HepG2 (cell line): Measurements from ENCODE around the gene LCAT. TPM values are rescaled to one million over a fixed set of nuclear protein-coding genes. Genes with fewer than 3 reads are reported as not detected.

Experiments
- E2F5 ChIP-seq: sonication (generic); formaldehyde crosslinking; conservative IDR thresholded peaks from 2 replicates; pipeline ENCODE4 v1.4.0; 2020; ENCODE audit warnings: missing genetic modification reagents
- HDAC2 ChIP-seq: sonication (generic); formaldehyde crosslinking; IDR thresholded peaks from 2 replicates; pipeline ENCODE4 v1.4.0; 2020; ENCODE audit warnings: missing genetic modification reagents
- HHEX ChIP-seq: IDR thresholded peaks from 2 replicates; pipeline ENCODE4 v1.6.1; 2016; ENCODE audit warnings: control low read depth
- HMG20A ChIP-seq: IDR thresholded peaks from 2 replicates; pipeline ENCODE4 v1.6.1; 2016; ENCODE audit warnings: borderline replicate concordance
- HMGXB3 ChIP-seq: sonication (generic); formaldehyde crosslinking; IDR thresholded peaks from 2 replicates; pipeline ENCODE4 v1.4.0; 2020; ENCODE audit warnings: missing genetic modification reagents, borderline replicate concordance
- IKZF4 ChIP-seq: sonication (generic); formaldehyde crosslinking; IDR thresholded peaks from 2 replicates; pipeline ENCODE4 v1.5.1; 2020; ENCODE audit warnings: borderline replicate concordance, mild to moderate bottlenecking, low read depth, missing genetic modification reagents; ENCODE audit errors: not compliant biosample characterization
- KLF13 ChIP-seq: sonication (generic); formaldehyde crosslinking; IDR thresholded peaks from 2 replicates; pipeline ENCODE4 v1.4.0; 2020; ENCODE audit warnings: mild to moderate bottlenecking, missing genetic modification reagents
- KLF9 ChIP-seq: IDR thresholded peaks from 2 replicates; pipeline ENCODE4 v1.6.1; 2016; ENCODE audit warnings: low read depth
- MAFK ChIP-seq, 2 experiments: IDR thresholded peaks in 1 of 2; conservative IDR thresholded peaks in 1 of 2; 2 replicates each; pipeline ENCODE4 v1.6.1; 2011; ENCODE audit warnings: improper control_type of control experiment in 2 of 2, low read length in 2 of 2
- MYC ChIP-seq: sonication (generic); formaldehyde crosslinking; IDR thresholded peaks from 2 replicates; pipeline ENCODE4 v1.9.0; 2021; ENCODE audit warnings: missing genetic modification reagents, borderline replicate concordance
- PRMT3 ChIP-seq: sonication (generic); formaldehyde crosslinking; IDR thresholded peaks from 2 replicates; pipeline ENCODE4 v1.8.1; 2022; ENCODE audit warnings: low read depth, mild to moderate bottlenecking, moderate library complexity, missing genetic modification reagents, borderline replicate concordance
- SCMH1 ChIP-seq: sonication (generic); formaldehyde crosslinking; IDR thresholded peaks from 2 replicates; pipeline ENCODE4 v1.9.0; 2021; ENCODE audit warnings: missing genetic modification reagents, mild to moderate bottlenecking, borderline replicate concordance
- SMARCC2 ChIP-seq: fragments of 450-650 bp; IDR thresholded peaks from 2 replicates; pipeline ENCODE4 v1.6.1; 2017; ENCODE audit warnings: antibody characterized with exemption, mild to moderate bottlenecking
- SNAPC2 ChIP-seq: sonication (generic); formaldehyde crosslinking; IDR thresholded peaks from 2 replicates; pipeline ENCODE4 v1.8.1; 2022; ENCODE audit warnings: mild to moderate bottlenecking, missing genetic modification reagents
- SP4 ChIP-seq: sonication (generic); formaldehyde crosslinking; IDR thresholded peaks from 2 replicates; pipeline ENCODE4 v1.8.1; 2023; ENCODE audit warnings: mild to moderate bottlenecking, missing genetic modification reagents
- TBL1XR1 ChIP-seq: fragments of 150-350 bp; IDR thresholded peaks from 2 replicates; pipeline ENCODE4 v1.6.1; 2014; ENCODE audit warnings: borderline replicate concordance, low read length; ENCODE audit not compliant: partially characterized antibody
- XBP1 ChIP-seq: sonication (generic); formaldehyde crosslinking; IDR thresholded peaks from 2 replicates; pipeline ENCODE4 v1.5.0; 2020; ENCODE audit warnings: missing genetic modification reagents
- ZFP82 ChIP-seq: sonication (generic); formaldehyde crosslinking; IDR thresholded peaks from 2 replicates; pipeline ENCODE4 v1.5.1; 2020; ENCODE audit warnings: mild to moderate bottlenecking, missing genetic modification reagents, borderline replicate concordance
- ZMAT5 ChIP-seq: sonication (generic); formaldehyde crosslinking; IDR thresholded peaks from 2 replicates; pipeline ENCODE4 v1.5.0; 2020; ENCODE audit warnings: mild to moderate bottlenecking, low read depth, missing genetic modification reagents, borderline replicate concordance
- ZMYM2 ChIP-seq: sonication (generic); formaldehyde crosslinking; IDR thresholded peaks from 2 replicates; pipeline ENCODE4 v1.8.0; 2022; ENCODE audit warnings: mild to moderate bottlenecking, missing genetic modification reagents
- ZNF12 ChIP-seq: sonication (generic); formaldehyde crosslinking; IDR thresholded peaks from 2 replicates; pipeline ENCODE4 v1.5.0; 2020; ENCODE audit warnings: missing genetic modification reagents
- ZNF160 ChIP-seq: sonication (generic); formaldehyde crosslinking; IDR thresholded peaks from 2 replicates; pipeline ENCODE4 v1.8.0; 2022; ENCODE audit warnings: mild to moderate bottlenecking, inconsistent platforms, missing genetic modification reagents
- ZNF501 ChIP-seq: sonication (generic); formaldehyde crosslinking; IDR thresholded peaks from 2 replicates; pipeline ENCODE4 v1.5.1; 2020; ENCODE audit warnings: mild to moderate bottlenecking, moderate library complexity, missing genetic modification reagents
- ZNF580 ChIP-seq: IDR thresholded peaks from 2 replicates; pipeline ENCODE4 v1.6.1; 2016; ENCODE audit warnings: low read depth, borderline replicate concordance
- ZNF816 ChIP-seq: sonication (generic); formaldehyde crosslinking; IDR thresholded peaks from 2 replicates; pipeline ENCODE4 v1.8.0; 2022; ENCODE audit warnings: missing genetic modification reagents, mild to moderate bottlenecking, borderline replicate concordance
- polyA plus RNA-seq, 8 experiments: library from polyadenylated mRNA; depleted of rRNA in 3 of 8; stranded (reverse) in 7 of 8; unstranded in 1 of 8; fragments of >200 nt; fragmentation: Illumina TruSeq in 4 of 8; extraction: Trizol in 4 of 8; gene quantifications; 2 replicates each; pipeline versions ENCODE4 v1.2.1 to v1.2.3, GENCODE V29; 2011 to 2016; ENCODE audit warnings: low read depth in 4 of 8, missing spikeins in 1 of 8, mixed read lengths in 1 of 8; ENCODE audit not compliant: insufficient read depth in 1 of 8
- total RNA-seq, 5 experiments: library from RNA; depleted of rRNA; stranded (reverse); fragments of >200 nt; fragmentation: Illumina TruSeq; extraction: Trizol; gene quantifications; 2 replicates each; pipeline ENCODE4 v1.2.3, GENCODE V29; 2016; ENCODE audit warnings: low read depth in 1 of 5

LCAT gene
- total and polyA plus RNA-seq, 2 of the 13 experiments (the other 11 are each of a cell fraction or from before 2014, with no cell fraction given): 36.1 to 38.9 TPM

- TF ChIP-seq HMGXB3 (CRISPR knock-in tag) (no peak), HHEX (no peak), ZMAT5 (CRISPR knock-in tag) (no peak), SMARCC2 (no peak), TBL1XR1 (peak; percentile 31), KLF9 (no peak), HMG20A (CRISPR knock-in tag) (no peak), ZNF160 (CRISPR knock-in tag) (no peak), PRMT3 (CRISPR knock-in tag) (no peak), ZFP82 (CRISPR knock-in tag) (no peak), KLF13 (CRISPR knock-in tag) (peak; percentile 29; the same call in 1 of the 2 replicates), SP4 (CRISPR knock-in tag) (no peak), E2F5 (CRISPR knock-in tag) (no peak), MYC (CRISPR knock-in tag) (peak; percentile 25; the same call in 1 of the 2 replicates), ZMYM2 (no peak), XBP1 (CRISPR knock-in tag) (no peak), SNAPC2 (CRISPR knock-in tag) (no peak), HDAC2 (no peak), ZNF501 (CRISPR knock-in tag) (no peak), IKZF4 (CRISPR knock-in tag) (no peak), SCMH1 (CRISPR knock-in tag) (no peak), ZNF816 (no peak), MAFK (conservative IDR thresholded peaks at IDR 0.05 in 1 of 2, IDR thresholded peaks at IDR 0.05 in 1 of 2; ENCODE audit: low read length in 2 of 2) (0 out of 4 replicates have a peak, but pooled peaks of 1 of the 2 experiments have one; percentile 7), ZNF12 (no peak), ZNF580 (no peak)
Observed at GRCh38 chr16:67928561-67929364, 15.2 kb downstream of the LCAT start (continued).
